ENCODE results near the gene SPZ1.

DNA sequence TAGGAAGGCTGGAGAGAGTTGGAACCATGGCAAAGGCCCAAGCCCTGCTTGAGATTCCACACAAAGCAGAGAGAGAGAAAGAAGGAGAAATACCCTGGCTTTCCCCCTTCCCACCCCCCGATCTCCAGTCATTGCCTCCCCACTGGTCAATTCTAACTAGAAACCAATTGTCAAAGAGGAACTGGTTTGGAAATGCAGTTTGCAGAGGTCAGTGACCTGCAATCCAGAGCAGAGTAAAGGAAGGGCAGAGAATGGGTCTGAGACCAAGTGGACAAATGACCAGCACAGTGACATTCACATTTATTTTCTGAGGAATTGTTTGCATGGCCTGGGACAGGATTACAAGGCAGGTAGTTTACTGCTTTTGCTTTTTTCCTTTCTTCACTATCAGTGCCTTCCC lies 50.6 kb downstream of the SPZ1 start:
- TF ChIP-seq EZH2 (IDR thresholded peaks at IDR 0.05; ENCODE audit: low read length, unreplicated experiment) (no peak), EZH2phosphoT487 (IDR thresholded peaks at IDR 0.05; ENCODE audit: borderline replicate concordance, low read length) (no peak)
- TF ChIP-seq, protein P1, sequence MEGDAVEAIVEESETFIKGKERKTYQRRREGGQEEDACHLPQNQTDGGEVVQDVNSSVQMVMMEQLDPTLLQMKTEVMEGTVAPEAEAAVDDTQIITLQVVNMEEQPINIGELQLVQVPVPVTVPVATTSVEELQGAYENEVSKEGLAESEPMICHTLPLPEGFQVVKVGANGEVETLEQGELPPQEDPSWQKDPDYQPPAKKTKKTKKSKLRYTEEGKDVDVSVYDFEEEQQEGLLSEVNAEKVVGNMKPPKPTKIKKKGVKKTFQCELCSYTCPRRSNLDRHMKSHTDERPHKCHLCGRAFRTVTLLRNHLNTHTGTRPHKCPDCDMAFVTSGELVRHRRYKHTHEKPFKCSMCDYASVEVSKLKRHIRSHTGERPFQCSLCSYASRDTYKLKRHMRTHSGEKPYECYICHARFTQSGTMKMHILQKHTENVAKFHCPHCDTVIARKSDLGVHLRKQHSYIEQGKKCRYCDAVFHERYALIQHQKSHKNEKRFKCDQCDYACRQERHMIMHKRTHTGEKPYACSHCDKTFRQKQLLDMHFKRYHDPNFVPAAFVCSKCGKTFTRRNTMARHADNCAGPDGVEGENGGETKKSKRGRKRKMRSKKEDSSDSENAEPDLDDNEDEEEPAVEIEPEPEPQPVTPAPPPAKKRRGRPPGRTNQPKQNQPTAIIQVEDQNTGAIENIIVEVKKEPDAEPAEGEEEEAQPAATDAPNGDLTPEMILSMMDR (conservative IDR thresholded peaks at IDR 0.05; ENCODE audit: low read depth, low read length), result no peak
